ENCODE measurements around the gene DCTPP1. TPM values are rescaled to one million over a fixed set of nuclear protein-coding genes. Genes with fewer than 3 reads are reported as not detected.

DCTPP1 gene
- total and polyA plus RNA-seq, 2 of the 13 experiments (the other 11 are each of a cell fraction or from before 2014, with no cell fraction given) = 54.8 to 74.4 TPM

DNA sequence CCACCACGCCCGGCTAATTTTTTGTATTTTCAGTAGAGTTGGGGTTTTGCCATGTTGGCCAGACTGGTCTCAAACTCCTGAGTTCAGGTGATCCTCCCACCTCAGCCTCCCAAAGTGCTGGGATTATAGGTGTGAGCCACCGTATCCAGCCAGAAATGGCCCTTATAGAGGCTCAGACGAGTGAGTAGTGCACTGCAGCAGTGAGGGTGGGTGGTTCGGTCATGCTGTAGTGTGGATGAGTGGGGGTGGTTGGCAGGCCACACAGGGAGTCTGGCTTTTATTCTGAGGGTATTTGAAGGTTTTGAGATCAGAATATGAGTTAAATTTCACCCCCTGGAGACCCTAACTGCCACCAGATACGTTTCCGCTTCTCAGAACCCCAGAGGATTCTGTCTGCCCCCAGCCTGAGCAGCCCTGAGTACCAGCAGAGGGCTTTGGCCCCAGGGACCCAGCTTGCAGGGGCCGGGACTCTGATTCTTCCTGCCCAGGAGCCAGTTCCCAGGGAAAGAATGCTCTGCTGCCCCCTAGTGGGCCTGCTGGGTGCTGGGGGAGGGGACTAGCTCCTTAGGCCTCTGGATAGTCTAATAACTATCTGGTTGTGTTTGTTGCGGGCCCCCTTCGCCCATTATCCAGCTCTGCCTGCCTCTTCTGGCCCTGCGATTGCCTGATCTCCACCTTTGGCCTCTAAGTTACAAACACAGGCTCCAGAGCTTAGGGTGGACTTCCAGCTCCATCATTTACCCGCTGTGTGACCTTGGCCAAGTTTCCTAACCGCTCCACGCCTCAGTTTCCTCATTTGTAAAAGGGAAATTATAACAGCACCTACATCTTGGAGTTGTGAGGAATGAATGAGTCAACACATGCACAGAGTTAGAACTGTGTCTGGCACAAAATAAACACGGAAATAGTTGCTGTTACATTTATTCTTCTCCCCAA lies 20.4 kb downstream of the DCTPP1 start (continued):
- TF ChIP-seq, protein P1, sequence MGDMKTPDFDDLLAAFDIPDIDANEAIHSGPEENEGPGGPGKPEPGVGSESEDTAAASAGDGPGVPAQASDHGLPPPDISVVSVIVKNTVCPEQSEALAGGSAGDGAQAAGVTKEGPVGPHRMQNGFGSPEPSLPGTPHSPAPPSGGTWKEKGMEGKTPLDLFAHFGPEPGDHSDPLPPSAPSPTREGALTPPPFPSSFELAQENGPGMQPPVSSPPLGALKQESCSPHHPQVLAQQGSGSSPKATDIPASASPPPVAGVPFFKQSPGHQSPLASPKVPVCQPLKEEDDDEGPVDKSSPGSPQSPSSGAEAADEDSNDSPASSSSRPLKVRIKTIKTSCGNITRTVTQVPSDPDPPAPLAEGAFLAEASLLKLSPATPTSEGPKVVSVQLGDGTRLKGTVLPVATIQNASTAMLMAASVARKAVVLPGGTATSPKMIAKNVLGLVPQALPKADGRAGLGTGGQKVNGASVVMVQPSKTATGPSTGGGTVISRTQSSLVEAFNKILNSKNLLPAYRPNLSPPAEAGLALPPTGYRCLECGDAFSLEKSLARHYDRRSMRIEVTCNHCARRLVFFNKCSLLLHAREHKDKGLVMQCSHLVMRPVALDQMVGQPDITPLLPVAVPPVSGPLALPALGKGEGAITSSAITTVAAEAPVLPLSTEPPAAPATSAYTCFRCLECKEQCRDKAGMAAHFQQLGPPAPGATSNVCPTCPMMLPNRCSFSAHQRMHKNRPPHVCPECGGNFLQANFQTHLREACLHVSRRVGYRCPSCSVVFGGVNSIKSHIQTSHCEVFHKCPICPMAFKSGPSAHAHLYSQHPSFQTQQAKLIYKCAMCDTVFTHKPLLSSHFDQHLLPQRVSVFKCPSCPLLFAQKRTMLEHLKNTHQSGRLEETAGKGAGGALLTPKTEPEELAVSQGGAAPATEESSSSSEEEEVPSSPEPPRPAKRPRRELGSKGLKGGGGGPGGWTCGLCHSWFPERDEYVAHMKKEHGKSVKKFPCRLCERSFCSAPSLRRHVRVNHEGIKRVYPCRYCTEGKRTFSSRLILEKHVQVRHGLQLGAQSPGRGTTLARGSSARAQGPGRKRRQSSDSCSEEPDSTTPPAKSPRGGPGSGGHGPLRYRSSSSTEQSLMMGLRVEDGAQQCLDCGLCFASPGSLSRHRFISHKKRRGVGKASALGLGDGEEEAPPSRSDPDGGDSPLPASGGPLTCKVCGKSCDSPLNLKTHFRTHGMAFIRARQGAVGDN (CRISPR knock-in tag; IDR thresholded peaks at IDR 0.05) = peak; percentile 80
- TF ChIP-seq ERF (CRISPR knock-in tag; IDR thresholded peaks at IDR 0.05) (peak; percentile 73), ZBTB37 (CRISPR knock-in tag; IDR thresholded peaks at IDR 0.05) (0 out of 2 replicates have a peak, but pooled peaks have one; percentile 7), KDM3A (CRISPR knock-in tag; IDR thresholded peaks at IDR 0.05; ENCODE audit: low read depth) (0 out of 2 replicates have a peak, but pooled peaks have one; percentile 86), TRIM24 (CRISPR knock-in tag; IDR thresholded peaks at IDR 0.05) (no peak), ZNF644 (CRISPR knock-in tag; IDR thresholded peaks at IDR 0.05; ENCODE audit: low read depth) (no peak), TBP (CRISPR knock-in tag; IDR thresholded peaks at IDR 0.05) (no peak), BRD4 (CRISPR knock-in tag; IDR thresholded peaks at IDR 0.05) (0 out of 2 replicates have a peak, but pooled peaks have one; percentile 40), ZBTB44 (CRISPR knock-in tag; IDR thresholded peaks at IDR 0.05) (no peak), ZNF510 (CRISPR knock-in tag; IDR thresholded peaks at IDR 0.05; ENCODE audit: low read depth) (no peak)
- TF ChIP-seq, protein P2, sequence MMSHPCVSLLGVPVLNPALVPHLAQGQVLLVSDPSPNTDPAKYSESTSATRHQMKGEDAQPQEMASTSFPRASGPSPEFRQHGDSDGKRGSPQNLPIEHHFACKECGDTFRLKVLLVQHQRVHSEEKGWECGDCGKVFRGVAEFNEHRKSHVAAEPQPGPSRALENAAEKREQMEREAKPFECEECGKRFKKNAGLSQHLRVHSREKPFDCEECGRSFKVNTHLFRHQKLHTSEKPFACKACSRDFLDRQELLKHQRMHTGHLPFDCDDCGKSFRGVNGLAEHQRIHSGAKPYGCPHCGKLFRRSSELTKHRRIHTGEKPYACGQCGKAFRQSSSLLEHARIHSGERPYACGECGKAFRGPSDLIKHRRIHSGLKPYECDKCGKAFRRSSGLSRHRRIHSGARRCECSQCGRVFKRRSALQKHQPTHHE (CRISPR knock-in tag; IDR thresholded peaks at IDR 0.05; ENCODE audit: borderline replicate concordance) = peak; percentile 82; the same call in 1 of the 2 replicates
- TF ChIP-seq, protein P3, sequence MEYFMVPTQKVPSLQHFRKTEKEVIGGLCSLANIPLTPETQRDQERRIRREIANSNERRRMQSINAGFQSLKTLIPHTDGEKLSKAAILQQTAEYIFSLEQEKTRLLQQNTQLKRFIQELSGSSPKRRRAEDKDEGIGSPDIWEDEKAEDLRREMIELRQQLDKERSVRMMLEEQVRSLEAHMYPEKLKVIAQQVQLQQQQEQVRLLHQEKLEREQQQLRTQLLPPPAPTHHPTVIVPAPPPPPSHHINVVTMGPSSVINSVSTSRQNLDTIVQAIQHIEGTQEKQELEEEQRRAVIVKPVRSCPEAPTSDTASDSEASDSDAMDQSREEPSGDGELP (IDR thresholded peaks at IDR 0.05; ENCODE audit: borderline replicate concordance, low read depth) = peak; percentile 46
- TF ChIP-seq, protein P4, sequence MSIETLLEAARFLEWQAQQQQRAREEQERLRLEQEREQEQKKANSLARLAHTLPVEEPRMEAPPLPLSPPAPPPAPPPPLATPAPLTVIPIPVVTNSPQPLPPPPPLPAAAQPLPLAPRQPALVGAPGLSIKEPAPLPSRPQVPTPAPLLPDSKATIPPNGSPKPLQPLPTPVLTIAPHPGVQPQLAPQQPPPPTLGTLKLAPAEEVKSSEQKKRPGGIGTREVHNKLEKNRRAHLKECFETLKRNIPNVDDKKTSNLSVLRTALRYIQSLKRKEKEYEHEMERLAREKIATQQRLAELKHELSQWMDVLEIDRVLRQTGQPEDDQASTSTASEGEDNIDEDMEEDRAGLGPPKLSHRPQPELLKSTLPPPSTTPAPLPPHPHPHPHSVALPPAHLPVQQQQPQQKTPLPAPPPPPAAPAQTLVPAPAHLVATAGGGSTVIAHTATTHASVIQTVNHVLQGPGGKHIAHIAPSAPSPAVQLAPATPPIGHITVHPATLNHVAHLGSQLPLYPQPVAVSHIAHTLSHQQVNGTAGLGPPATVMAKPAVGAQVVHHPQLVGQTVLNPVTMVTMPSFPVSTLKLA (IDR thresholded peaks at IDR 0.05) = no peak

Measured in HepG2 (cell line).